ENCODE data around the gene IL19. TPM values are rescaled to one million over a fixed set of nuclear protein-coding genes. Genes with fewer than 3 reads are reported as not detected.
"Not testable (repeated sequence)": the region's sequence is repeated elsewhere in the genome, so short reads cannot be mapped to it uniquely, and the experiment has no call there.

The IL19 gene
- total and polyA plus RNA-seq, 4 donors: 0.10 to 0.68 (median 0.12) TPM; not detected in 1

DNA sequence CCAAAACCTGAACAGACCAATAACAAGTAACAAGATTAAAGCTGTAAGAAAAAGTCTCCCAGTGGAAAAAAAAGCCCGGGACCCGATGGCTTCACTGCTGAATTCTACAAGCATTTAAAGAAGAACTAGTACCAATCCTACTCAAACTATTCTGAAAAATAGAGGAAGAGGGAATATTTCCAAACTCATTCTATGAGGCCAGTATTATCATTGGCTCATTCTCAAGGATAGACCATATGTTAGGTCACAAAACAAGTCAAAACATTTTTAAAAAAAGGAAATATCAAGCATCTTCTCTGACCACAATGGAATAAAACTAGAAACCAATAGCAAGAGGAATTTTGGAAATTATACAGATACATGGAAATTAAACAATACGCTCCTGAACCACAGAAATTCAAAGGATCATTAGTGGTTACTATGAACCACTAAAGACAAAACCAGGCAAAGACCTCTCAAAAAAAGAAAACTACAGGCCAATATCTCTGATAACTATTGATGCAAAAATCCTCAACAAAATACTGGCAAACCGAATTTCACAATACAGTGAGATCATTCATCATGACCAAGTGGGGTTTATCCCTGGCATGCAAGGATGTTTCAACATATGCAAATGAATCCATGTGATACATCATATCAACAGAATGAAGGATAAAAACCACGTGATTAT, 80.9 kb downstream of the IL19 start:
- Histone ChIP-seq H3K9me3 (ENCODE audit: control insufficient read depth in 4 of 4, insufficient read depth in 3 of 4, low read length in 3 of 4) (no peaks in the 10 kb centered on the region), H3K9ac (ENCODE audit: insufficient read depth in 1 of 2, low read length in 2 of 2) (no peak overlapping the region), H3K27ac (ENCODE audit: low read depth in 1 of 2, low read length in 1 of 2) (no peak overlapping the region), H3K4me1 (ENCODE audit: control insufficient read depth in 5 of 5, insufficient read depth in 5 of 5, low read length in 5 of 5) (no peaks in the 10 kb centered on the region), H3K36me3 (ENCODE audit: control insufficient read depth in 4 of 4, insufficient read depth in 4 of 4, low read length in 4 of 4) (no peaks in the 10 kb centered on the region), H3K27me3 (ENCODE audit: control insufficient read depth in 3 of 3, insufficient read depth in 3 of 3, low read length in 2 of 3) (no peaks in the 10 kb centered on the region), H3K4me3 (no peak overlapping the region)
- no peak for TF ChIP-seq CTCF (IDR thresholded peaks at IDR 0.05; ENCODE audit: control extremely low read depth, extremely low read depth)
- DNase-seq (no peak), ATAC-seq (ENCODE audit: insufficient read depth, low FRiP score) (no peak)
- WGBS, 2 donors: 70 to 79% methylated on average over 5 of the region's 5 CpGs

DNA sequence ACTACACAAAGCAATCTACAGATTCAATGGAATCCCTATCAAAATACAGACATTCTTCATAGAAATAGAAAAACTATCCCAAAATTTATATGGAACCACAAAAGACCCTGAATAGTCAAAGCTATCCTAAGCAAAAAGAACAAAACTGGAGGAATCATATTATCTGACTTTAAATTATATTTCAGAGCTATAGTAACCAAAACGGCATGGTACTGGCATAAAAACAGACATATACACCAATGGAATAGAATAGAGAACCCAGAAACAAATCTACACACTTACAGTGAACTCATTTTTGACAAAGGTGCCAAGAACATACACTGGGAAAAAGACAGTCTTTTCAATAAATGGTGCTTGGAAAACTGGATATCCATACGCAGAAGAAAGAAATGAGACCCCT, 82.1 kb downstream of the IL19 start:
- H3K4me1 ChIP-seq (ENCODE audit: control insufficient read depth in 5 of 5, insufficient read depth in 5 of 5, low read length in 5 of 5); H3K9me3 ChIP-seq (ENCODE audit: control insufficient read depth in 4 of 4, insufficient read depth in 3 of 4, low read length in 3 of 4); H3K27ac ChIP-seq (ENCODE audit: low read depth in 1 of 2, low read length in 1 of 2); H3K9ac ChIP-seq (ENCODE audit: insufficient read depth in 1 of 2, low read length in 2 of 2); ATAC-seq (ENCODE audit: insufficient read depth, low FRiP score); H3K27me3 ChIP-seq (ENCODE audit: control insufficient read depth in 3 of 3, insufficient read depth in 3 of 3, low read length in 2 of 3); DNase-seq; H3K36me3 ChIP-seq (ENCODE audit: control insufficient read depth in 4 of 4, insufficient read depth in 4 of 4, low read length in 4 of 4); H3K4me3 ChIP-seq: not testable (repeated sequence)
- WGBS, 2 donors: 98 to 100% methylated on average over 2 of the region's 2 CpGs

GRCh38 chr1:206853696-206854095, 83.1 kb downstream of the IL19 start:
- not testable (repeated sequence) for H3K27ac ChIP-seq (ENCODE audit: low read depth in 1 of 2, low read length in 1 of 2); H3K27me3 ChIP-seq (ENCODE audit: control insufficient read depth in 3 of 3, insufficient read depth in 3 of 3, low read length in 2 of 3); H3K9ac ChIP-seq (ENCODE audit: insufficient read depth in 1 of 2, low read length in 2 of 2); H3K9me3 ChIP-seq (ENCODE audit: control insufficient read depth in 4 of 4, insufficient read depth in 3 of 4, low read length in 3 of 4); H3K4me3 ChIP-seq; ATAC-seq (ENCODE audit: insufficient read depth, low FRiP score); DNase-seq; H3K4me1 ChIP-seq (ENCODE audit: control insufficient read depth in 5 of 5, insufficient read depth in 5 of 5, low read length in 5 of 5); H3K36me3 ChIP-seq (ENCODE audit: control insufficient read depth in 4 of 4, insufficient read depth in 4 of 4, low read length in 4 of 4)

- no peak overlapping the region for H3K27ac ChIP-seq (ENCODE audit: low read depth in 1 of 2, low read length in 1 of 2)
- DNase-seq: no peak
- ATAC-seq (ENCODE audit: insufficient read depth, low FRiP score): no peak
- WGBS, 2 donors: 80 to 86% methylated on average over 3 of the region's 3 CpGs
- H3K4me1 ChIP-seq (ENCODE audit: control insufficient read depth in 5 of 5, insufficient read depth in 5 of 5, low read length in 5 of 5): peaks cover 0 to 2% (median 0%) of the 10 kb centered on the region in 5 donors
- H3K4me3 ChIP-seq: no peak overlapping the region
- H3K36me3 ChIP-seq (ENCODE audit: control insufficient read depth in 4 of 4, insufficient read depth in 4 of 4, low read length in 4 of 4): no peaks in the 10 kb centered on the region
- H3K9me3 ChIP-seq (ENCODE audit: control insufficient read depth in 4 of 4, insufficient read depth in 3 of 4, low read length in 3 of 4): no peaks in the 10 kb centered on the region
- H3K9ac ChIP-seq (ENCODE audit: insufficient read depth in 1 of 2, low read length in 2 of 2): no peak overlapping the region
- H3K27me3 ChIP-seq (ENCODE audit: control insufficient read depth in 3 of 3, insufficient read depth in 3 of 3, low read length in 2 of 3): peaks cover 0 to 3% (median 0%) of the 10 kb centered on the region in 3 donors
- no peak for TF ChIP-seq CTCF (IDR thresholded peaks at IDR 0.05; ENCODE audit: control extremely low read depth, extremely low read depth)
Observed at GRCh38 chr1:206854401-206855129, 84.0 kb downstream of the IL19 start.

Data from lung (tissue), 12 donors.